Suppressor macrophage treated with lipopolysaccharide for 4 hours (primary cell): ENCODE results near the gene LIX1L.
"Not testable (repeated sequence)": the region's sequence is repeated elsewhere in the genome, so short reads cannot be mapped to it uniquely, and the experiment has no call there.

Source experiments
- DNase-seq: peaks from one replicate; pipeline ENCODE4 v3.0.0-alpha.2; 2020

LIX1L gene

DNA sequence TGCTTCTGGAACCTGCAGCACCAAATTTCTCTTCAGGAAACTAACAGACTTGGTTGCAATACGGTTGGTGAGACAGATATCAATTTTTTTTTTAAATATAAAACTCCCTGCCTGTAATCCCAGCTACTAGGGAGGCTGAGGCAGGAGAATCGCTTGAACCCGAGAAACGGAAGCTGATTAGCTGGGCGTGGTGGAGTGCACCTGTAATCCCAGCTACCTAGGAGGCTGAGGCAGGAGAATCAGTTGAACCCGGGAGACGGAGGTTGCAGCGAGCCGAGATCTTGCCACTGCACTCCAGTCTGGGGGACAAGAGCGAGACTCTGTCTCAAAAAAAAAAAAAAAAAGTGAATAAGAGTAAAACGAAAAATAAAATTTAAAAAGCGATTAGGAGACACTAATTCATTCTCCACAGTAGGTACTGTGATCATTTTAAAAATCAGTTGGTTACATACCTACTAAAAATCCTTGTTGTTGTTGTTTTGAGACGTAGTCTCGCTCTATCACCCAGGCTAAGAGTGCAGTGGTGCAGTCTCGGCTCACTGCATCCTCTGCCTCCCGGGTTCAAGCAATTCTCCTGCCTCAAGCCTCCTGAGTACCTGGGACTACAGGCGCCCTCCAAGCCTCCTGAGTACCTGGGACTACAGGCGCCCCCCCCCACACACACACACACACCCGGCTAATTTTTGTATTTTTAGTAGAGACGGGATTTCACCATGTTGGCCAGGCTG is 29.7 kb downstream of the LIX1L start:
- DNase-seq: no peak

DNA sequence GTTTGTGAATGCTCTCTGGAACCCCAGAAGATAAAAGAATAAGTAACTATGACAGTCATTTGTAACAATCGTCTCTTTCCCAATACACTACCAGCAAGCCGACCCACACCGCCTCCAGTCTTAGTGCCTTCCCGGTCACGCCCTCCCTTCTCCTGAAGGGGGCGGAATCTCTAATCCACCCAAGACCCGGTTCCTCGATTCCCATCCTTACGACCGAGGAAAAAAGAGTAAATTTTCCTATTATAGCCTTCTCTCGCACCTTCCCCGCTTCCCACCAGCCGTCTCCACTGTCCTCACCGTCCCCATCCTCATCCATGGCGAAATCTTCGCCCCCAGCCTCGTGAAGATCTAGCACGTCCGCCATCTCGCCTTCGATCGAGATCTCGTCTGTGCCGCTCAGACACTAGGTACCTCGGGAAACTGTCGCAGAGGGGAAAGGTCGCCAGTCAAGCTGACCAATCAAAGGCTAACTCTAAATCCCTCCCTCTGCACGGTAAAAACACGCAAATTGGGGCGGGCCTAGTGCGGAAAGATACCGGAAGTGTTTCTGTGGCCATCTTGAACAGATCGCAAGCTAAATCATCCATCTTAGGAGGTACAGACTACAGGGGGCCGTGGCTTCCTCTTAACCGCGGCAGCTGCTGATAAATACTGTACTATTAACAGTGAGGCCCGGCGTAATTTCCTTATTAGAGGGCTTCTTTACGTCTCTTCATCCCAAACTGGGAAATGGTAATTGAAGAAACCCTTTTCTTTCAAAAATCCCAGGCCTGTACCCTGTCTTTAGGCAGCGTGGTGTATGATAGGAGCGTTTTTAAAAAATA is 30.5 kb downstream of the LIX1L start, which contains the start of gene RBM8A:
RBM8A (minus strand) TSS at position 422 of the 824 bp plus-strand sequence; CDS start at position 364, 58 bp downstream.
- peak; percentile 98 for DNase-seq

GRCh38 chr1:145926686-145927062 is 31.1 kb downstream of the LIX1L start:
- DNase-seq: peak; percentile 18

- DNase-seq: no peak
Observed at GRCh38 chr1:145922266-145922665, 35.6 kb downstream of the LIX1L start.

- DNase-seq: not testable (repeated sequence)
Observed at GRCh38 chr1:145920297-145920696, 37.5 kb downstream of the LIX1L start.

- peak; percentile 47 for DNase-seq
Observed at GRCh38 chr1:145918992-145919939, 38.6 kb downstream of the LIX1L start.

GRCh38 chr1:145918144-145918991 is 39.4 kb downstream of the LIX1L start, which contains the start of gene PEX11B:
Gene PEX11B (minus strand): TSS chr1:145918717. CDS start chr1:145918688, 29 bp downstream.
- DNase-seq: peak; percentile 94

DNA sequence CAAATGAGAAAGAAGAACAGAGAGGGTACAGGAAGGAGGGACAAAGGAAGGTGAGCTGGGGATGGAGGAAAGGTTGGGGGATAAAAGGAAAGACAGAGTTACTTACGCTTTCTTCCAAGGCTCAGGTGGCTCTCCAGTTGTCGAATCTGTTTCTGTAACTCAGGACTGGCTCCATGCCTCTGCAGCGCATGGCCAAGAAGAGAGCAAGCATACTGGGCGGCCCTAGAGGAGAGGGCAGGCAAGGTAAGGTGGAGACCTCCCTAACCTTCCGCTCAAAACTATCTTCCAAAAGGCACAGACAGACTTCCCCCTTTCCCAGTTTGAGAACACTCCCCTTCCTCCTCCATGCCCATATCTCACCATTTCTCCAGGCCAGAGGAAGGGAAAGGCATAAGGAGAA is 40.2 kb downstream of the LIX1L start:
- no peak for DNase-seq

DNA sequence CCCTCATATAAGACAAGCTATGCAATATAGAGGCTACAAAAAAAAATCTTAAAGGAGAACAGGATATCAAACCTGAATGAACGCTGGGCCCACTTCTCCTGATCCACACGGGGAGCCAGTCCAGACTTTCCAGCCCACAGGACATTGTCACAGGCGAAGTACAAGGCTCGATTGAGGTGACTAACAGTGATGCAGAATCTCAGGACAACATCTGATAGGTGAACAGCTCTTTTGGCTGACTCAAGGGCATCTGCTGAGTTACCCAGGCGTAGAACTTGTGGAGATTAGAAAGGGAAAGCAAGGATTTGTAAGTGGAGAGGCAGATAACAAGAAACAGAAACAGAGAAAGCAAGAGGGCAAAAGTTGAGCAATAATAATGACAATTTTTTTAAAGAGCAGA is 41.1 kb downstream of the LIX1L start:
- peak; percentile 58 for DNase-seq

DNA sequence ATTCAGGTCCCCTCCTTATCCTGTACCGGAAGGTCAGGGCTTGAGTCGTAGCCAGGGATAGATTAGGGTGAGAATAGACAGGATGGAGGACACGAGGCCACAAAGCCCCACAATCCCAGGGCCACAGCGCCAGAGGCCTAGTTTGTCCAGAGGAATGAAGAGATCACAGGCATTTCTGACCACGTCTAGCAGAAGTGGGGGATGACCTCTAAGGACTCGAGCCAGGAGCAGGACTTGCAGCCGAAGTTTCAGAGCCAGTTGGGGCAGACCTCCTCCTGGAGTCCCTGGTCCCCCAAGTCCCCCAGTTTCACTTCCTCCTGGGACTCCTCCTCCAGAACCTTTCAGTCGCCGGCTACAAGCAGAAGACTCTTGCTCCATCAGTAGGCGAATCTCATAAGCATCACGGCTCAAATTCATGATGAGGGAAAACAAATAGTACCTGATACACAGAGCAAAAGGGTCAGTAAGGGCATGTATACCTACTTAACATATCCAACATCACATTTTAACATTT is 45.6 kb downstream of the LIX1L start:
- DNase-seq: no peak

- DNase-seq: no peak
Observed at GRCh38 chr1:145908653-145909052, 49.2 kb downstream of the LIX1L start.

GRCh38 chr1:145906954-145907753 is 50.7 kb downstream of the LIX1L start:
- DNase-seq: no peak

- DNase-seq: no peak
Observed at GRCh38 chr1:145901312-145902021, 56.4 kb downstream of the LIX1L start.

DNA sequence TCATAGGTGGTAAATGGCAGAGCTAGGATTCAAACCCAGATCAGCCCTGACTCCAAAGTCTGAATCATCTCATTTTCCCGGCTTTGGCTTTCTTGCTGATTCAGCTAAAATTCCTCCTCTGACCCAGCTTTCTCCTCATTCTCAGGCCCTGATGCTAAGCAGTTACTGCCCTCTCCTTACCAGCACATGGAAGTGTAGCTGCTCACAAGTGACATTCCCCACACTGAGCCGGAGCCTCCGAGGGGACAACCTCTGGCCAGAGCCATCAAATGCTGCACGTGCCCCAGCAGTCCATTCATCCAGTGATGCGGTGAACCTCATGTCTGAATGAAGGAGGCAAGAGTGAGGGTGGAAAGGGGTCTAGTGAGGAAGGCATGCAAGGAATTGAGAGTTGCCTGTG is 59.1 kb downstream of the LIX1L start:
- no peak for DNase-seq

GRCh38 chr1:145897969-145898368 is 59.8 kb downstream of the LIX1L start:
- no peak for DNase-seq

DNA sequence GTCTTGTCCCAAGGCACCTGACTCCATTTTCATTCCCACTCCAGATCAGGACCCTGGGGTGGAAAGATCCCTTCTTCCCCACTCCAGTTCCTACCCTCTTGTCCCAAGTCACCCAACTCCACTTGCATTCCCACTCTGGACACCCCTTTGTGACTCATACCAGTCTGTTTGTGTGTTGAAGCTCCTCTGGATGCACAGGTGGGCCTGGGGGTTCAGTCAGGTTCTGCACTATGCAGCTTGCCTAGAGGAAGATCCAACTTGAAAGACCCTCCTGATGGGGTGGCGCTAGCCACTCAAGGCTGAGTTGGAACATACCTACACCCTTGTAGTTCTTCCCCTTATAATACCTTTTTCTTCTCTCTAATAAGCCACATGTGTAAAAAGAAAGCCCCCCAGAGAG is 62.3 kb downstream of the LIX1L start:
- DNase-seq: no peak

DNA sequence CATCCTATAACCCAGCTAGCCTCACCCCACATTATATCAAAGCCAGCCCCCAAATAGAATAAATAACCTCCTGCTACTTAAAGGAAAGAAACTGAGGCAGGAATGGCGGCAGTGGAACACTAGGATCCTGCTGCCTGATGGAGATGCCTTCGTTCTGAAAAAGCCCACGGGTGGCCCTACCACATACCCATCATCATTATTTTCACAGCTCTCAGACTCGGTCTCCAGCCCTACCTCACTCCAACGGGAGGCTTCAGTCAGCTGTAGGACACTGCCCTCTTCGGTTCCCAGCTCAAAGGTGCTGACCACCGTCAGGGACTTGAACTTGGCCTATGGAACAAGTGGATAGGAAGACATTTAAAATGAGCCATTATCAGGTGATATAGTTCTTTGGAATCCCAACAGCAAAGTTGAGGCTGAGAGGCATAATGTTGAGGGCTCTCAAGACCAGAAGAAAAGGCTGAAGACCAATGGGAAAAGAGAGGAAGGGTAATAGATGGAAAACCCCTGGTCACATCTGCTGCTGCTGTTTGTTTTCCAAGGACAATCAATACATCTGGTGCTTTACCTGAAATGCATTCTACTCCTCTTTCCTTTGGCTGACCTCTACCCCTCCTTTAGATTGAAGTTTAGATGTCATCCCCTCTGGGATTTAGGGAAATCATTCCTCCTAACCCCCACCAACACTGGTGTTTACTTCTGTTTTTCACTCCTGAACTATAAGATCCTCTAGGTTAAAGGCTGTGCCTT is 64.3 kb downstream of the LIX1L start:
- DNase-seq: no peak

GRCh38 chr1:145892486-145893087 is 65.2 kb downstream of the LIX1L start:
- no peak for DNase-seq
